HL-60 (cell line): ENCODE measurements around the gene ABHD3.
"Not testable (repeated sequence)": the region's sequence is repeated elsewhere in the genome, so short reads cannot be mapped to it uniquely, and the experiment has no call there.

Source experiments
- DNase-seq, 2 experiments: peaks; one replicate each; pipeline ENCODE4 v3.0.0-alpha.2; 2010 to 2020; ENCODE audit warnings: low read depth in 1 of 2, low spot score in 1 of 2
- H3K27ac ChIP-seq: fragments of 250-450 bp; sonication (Bioruptor Pico); replicated peaks from 2 replicates; pipeline ENCODE4 v1.5.1; 2020; ENCODE audit warnings: mild to moderate bottlenecking, moderate library complexity
- H3K27me3 ChIP-seq: fragments of 250-450 bp; sonication (Bioruptor Pico); 2 replicates; pipeline ENCODE4 v1.5.1; 2021; ENCODE audit warnings: mild to moderate bottlenecking, moderate library complexity; ENCODE audit not compliant: insufficient read depth, poor library complexity, severe bottlenecking
- H3K4me3 ChIP-seq: replicated peaks from 2 replicates; pipeline ENCODE4 v1.5.1; 2011; ENCODE audit warnings: mild to moderate bottlenecking, control low read depth, low read length; ENCODE audit not compliant: insufficient read depth
- CTCF ChIP-seq: IDR thresholded peaks from one replicate; pipeline ENCODE4 v1.5.1; 2011; ENCODE audit warnings: low read length, control low read depth, inconsistent platforms; ENCODE audit not compliant: insufficient read depth
- GABPA ChIP-seq: IDR thresholded peaks from 2 replicates; pipeline ENCODE4 v1.6.1; 2012; ENCODE audit warnings: low read depth
- POLR2AphosphoS5 ChIP-seq: IDR thresholded peaks from 2 replicates; pipeline ENCODE4 v1.6.1; 2012; ENCODE audit warnings: low read depth
- REST ChIP-seq: IDR thresholded peaks from 2 replicates; pipeline ENCODE4 v1.6.1; 2012; ENCODE audit warnings: low read depth; ENCODE audit not compliant: insufficient replicate concordance
- SPI1 ChIP-seq: IDR thresholded peaks from 2 replicates; pipeline ENCODE4 v1.6.1; 2012; ENCODE audit warnings: low read depth, mild to moderate bottlenecking, borderline replicate concordance

ABHD3 gene

GRCh38 chr18:21650311-21650710 is 54.3 kb downstream of the ABHD3 start:
- TF ChIP-seq CTCF (no peak), REST (no peak)
- Histone ChIP-seq H3K4me3 (no peak overlapping the region), H3K27ac (no peak overlapping the region), H3K27me3 (no peaks in the 10 kb centered on the region)
- DNase-seq: no peak

- H3K27me3 ChIP-seq, DNase-seq, H3K27ac ChIP-seq, H3K4me3 ChIP-seq: not testable (repeated sequence)
These were observed 64.2 kb downstream of the ABHD3 start for GRCh38 chr18:21640375-21640774.

- no peak overlapping the region for H3K27ac ChIP-seq
- DNase-seq: no peak
These were observed 65.8 kb downstream of the ABHD3 start for GRCh38 chr18:21638822-21639221.

GRCh38 chr18:21636769-21637168 is 67.8 kb downstream of the ABHD3 start:
- no peak overlapping the region for H3K4me3 ChIP-seq
- H3K27ac ChIP-seq: no peak overlapping the region
- no peaks in the 10 kb centered on the region for H3K27me3 ChIP-seq
- DNase-seq: no peak
- TF ChIP-seq GABPA: no peak
- TF ChIP-seq POLR2AphosphoS5: no peak
- TF ChIP-seq SPI1: no peak
- no peak for TF ChIP-seq CTCF
- no peak for TF ChIP-seq REST

More at GRCh38 chr18:21638822-21639221, 65.8 kb downstream of the ABHD3 start:
- TF ChIP-seq GABPA: no peak
- Histone ChIP-seq H3K27me3 (no peaks in the 10 kb centered on the region), H3K4me3 (no peak overlapping the region)

- Histone ChIP-seq H3K4me3 (no peak overlapping the region), H3K27ac (no peak overlapping the region), H3K27me3 (no peaks in the 10 kb centered on the region)
- TF ChIP-seq REST: no peak
- TF ChIP-seq POLR2AphosphoS5: 0 out of 2 replicates have a peak, but pooled peaks have one; percentile 21
- no peak for DNase-seq
These were observed 69.9 kb downstream of the ABHD3 start for GRCh38 chr18:21634588-21635199.
